KMS-11 (cell line): ENCODE results near the gene NACC1.

Experiments
- H2AFZ ChIP-seq: fragments of 200-600 bp; sonication (generic); 2 replicates; pipeline ENCODE4 v1.6.1; 2016; ENCODE audit warnings: antibody characterized with exemption, mixed run types, low read depth
- H3K27ac ChIP-seq: fragments of 200-600 bp; sonication (generic); 2 replicates; pipeline ENCODE4 v1.6.1; 2016; ENCODE audit warnings: mild to moderate bottlenecking, mixed run types
- H3K27me3 ChIP-seq: fragments of 200-600 bp; sonication (generic); 2 replicates; pipeline ENCODE4 v1.6.1; 2017; ENCODE audit warnings: mild to moderate bottlenecking, low read depth, mixed run types, moderate library complexity; ENCODE audit not compliant: insufficient read depth
- H3K36me3 ChIP-seq: fragments of 200-600 bp; sonication (generic); 2 replicates; pipeline ENCODE4 v1.6.1; 2017; ENCODE audit warnings: mild to moderate bottlenecking, mixed run types; ENCODE audit not compliant: insufficient read depth
- H3K4me1 ChIP-seq: fragments of 200-600 bp; sonication (generic); 2 replicates; pipeline ENCODE4 v1.6.1; 2016; ENCODE audit warnings: mild to moderate bottlenecking, low read depth, mixed run types; ENCODE audit not compliant: poor library complexity, severe bottlenecking
- H3K4me2 ChIP-seq: fragments of 200-600 bp; sonication (generic); 2 replicates; pipeline ENCODE4 v1.7.0; 2016; ENCODE audit warnings: mild to moderate bottlenecking, mixed run types
- H3K4me3 ChIP-seq: fragments of 200-600 bp; sonication (generic); IDR thresholded peaks from 2 replicates; pipeline ENCODE4 v1.6.1; 2017; ENCODE audit warnings: low read depth, low read length, mixed read lengths; ENCODE audit not compliant: insufficient read depth
- H3K79me2 ChIP-seq: fragments of 200-600 bp; sonication (generic); 2 replicates; pipeline ENCODE4 v1.6.1; 2016; ENCODE audit warnings: low read depth, mixed run types; ENCODE audit not compliant: insufficient read depth
- H3K9ac ChIP-seq: fragments of 200-600 bp; sonication (generic); 2 replicates; pipeline ENCODE4 v1.6.1; 2016; ENCODE audit warnings: mild to moderate bottlenecking, mixed run types
- H4K20me1 ChIP-seq: fragments of 200-600 bp; sonication (generic); 2 replicates; pipeline ENCODE4 v1.6.1; 2016; ENCODE audit warnings: mild to moderate bottlenecking, mixed run types; ENCODE audit not compliant: insufficient read depth
- CTCF ChIP-seq: fragments of 200-600 bp; sonication (generic); conservative IDR thresholded peaks from 2 replicates; pipeline ENCODE4 v1.6.1; 2017; ENCODE audit warnings: low read depth, mild to moderate bottlenecking, antibody characterized with exemption, low read length, moderate library complexity, mixed read lengths

The NACC1 gene

GRCh38 chr19:13079542-13079986 lies 38.5 kb upstream of the NACC1 start:
- no peak overlapping the region for H3K9ac ChIP-seq
- H3K4me2 ChIP-seq, result no peak overlapping the region
- no peaks in the 10 kb centered on the region for H4K20me1 ChIP-seq
- H3K27ac ChIP-seq, result no peak overlapping the region
- no peaks in the 10 kb centered on the region for H3K36me3 ChIP-seq
- no peaks in the 10 kb centered on the region for H3K79me2 ChIP-seq
- H2AFZ ChIP-seq, result no peak overlapping the region
- H3K27me3 ChIP-seq, result peaks cover 30% of the 10 kb centered on the region
- peaks cover 27% of the 10 kb centered on the region for H3K4me1 ChIP-seq
- H3K4me3 ChIP-seq, result no peak overlapping the region
- TF ChIP-seq CTCF, result no peak

- Histone ChIP-seq H4K20me1 (no peaks in the 10 kb centered on the region), H3K4me3 (no peak overlapping the region), H3K9ac (no peak overlapping the region), H3K27ac (no peak overlapping the region), H2AFZ (no peak overlapping the region), H3K27me3 (peaks cover 7% of the 10 kb centered on the region; the same call in 1 of the 2 replicates), H3K4me2 (no peak overlapping the region), H3K36me3 (no peaks in the 10 kb centered on the region), H3K4me1 (peaks cover 37% of the 10 kb centered on the region), H3K79me2 (no peaks in the 10 kb centered on the region)
- no peak for TF ChIP-seq CTCF
Observed at GRCh38 chr19:13082192-13083007, 35.7 kb upstream of the NACC1 start.

GRCh38 chr19:13083008-13083404 lies 35.1 kb upstream of the NACC1 start:
- Histone ChIP-seq H3K27me3 (peaks cover 2% of the 10 kb centered on the region; the same call in 1 of the 2 replicates), H3K4me2 (no peak overlapping the region), H3K9ac (no peak overlapping the region), H3K27ac (no peak overlapping the region), H2AFZ (no peak overlapping the region), H3K4me3 (no peak overlapping the region), H3K36me3 (no peaks in the 10 kb centered on the region), H3K4me1 (peaks cover 34% of the 10 kb centered on the region), H3K79me2 (no peaks in the 10 kb centered on the region), H4K20me1 (no peaks in the 10 kb centered on the region)
- TF ChIP-seq CTCF, result no peak

GRCh38 chr19:13083627-13084026 lies 34.4 kb upstream of the NACC1 start:
- TF ChIP-seq CTCF, result no peak
- no peaks in the 10 kb centered on the region for H3K79me2 ChIP-seq
- no peak overlapping the region for H3K4me2 ChIP-seq
- H3K36me3 ChIP-seq, result no peaks in the 10 kb centered on the region
- H3K4me3 ChIP-seq, result no peak overlapping the region
- no peak overlapping the region for H3K27ac ChIP-seq
- H2AFZ ChIP-seq, result no peak overlapping the region
- H3K27me3 ChIP-seq, result peaks cover 2% of the 10 kb centered on the region; the same call in 1 of the 2 replicates
- no peak overlapping the region for H3K9ac ChIP-seq
- H4K20me1 ChIP-seq, result no peaks in the 10 kb centered on the region
- peaks cover 34% of the 10 kb centered on the region for H3K4me1 ChIP-seq
